IMR-90 (cell line): ENCODE data around the gene TRPC4. TPM values are rescaled to one million over a fixed set of nuclear protein-coding genes. Genes with fewer than 3 reads are reported as not detected.

Experiments used
- ATAC-seq: fragments of 200-7000 bp; cut with Tn5 transposase; 2 replicates; pipeline ENCODE4 v1.9.1; 2020; ENCODE audit warnings: low read depth, mild to moderate bottlenecking, moderate library complexity
- BruUV-seq: library from RNA; stranded (reverse); fragments of 400-500 nt; replicated peaks from 2 replicates; lab custom pipeline; 2021; lab: Mats Ljungman, UMichigan
- CTCF ChIA-PET: fragments of 300-600 bp; formaldehyde crosslinking; extraction: SDS; loops from one replicate; lab custom pipeline; 2021; ENCODE audit warnings: antibody characterized with exemption; lab: Yijun Ruan, JAX
- POLR2A ChIA-PET: fragments of 300-600 bp; sonication (Branson Sonifier 250); formaldehyde crosslinking; loops from one replicate; lab custom pipeline; 2022; ENCODE audit warnings: antibody characterized with exemption; ENCODE audit not compliant: unreplicated experiment; lab: Charles Lee
- DNase-seq: peaks from one replicate; pipeline ENCODE4 v3.0.0; 2013
- H2AFZ ChIP-seq: replicated peaks from 2 replicates; pipeline ENCODE3; 2013; ENCODE audit warnings: low read length, mild to moderate bottlenecking; ENCODE audit not compliant: poor library complexity
- H2AK5ac ChIP-seq: 2 replicates; pipeline ENCODE4 v1.6.1; 2013; ENCODE audit warnings: low read depth, low read length, inconsistent platforms
- H2AK9ac ChIP-seq: replicated peaks from 2 replicates; pipeline ENCODE3; 2013; ENCODE audit warnings: mild to moderate bottlenecking, low read depth, low read length, moderate library complexity; ENCODE audit not compliant: poor library complexity
- H2BK120ac ChIP-seq: 2 replicates; pipeline ENCODE4 v1.6.1; 2013; ENCODE audit warnings: low read depth, low read length, inconsistent platforms
- H2BK15ac ChIP-seq: 3 replicates; pipeline ENCODE4 v1.6.1; 2013; ENCODE audit warnings: low read depth, low read length, inconsistent platforms
- H2BK20ac ChIP-seq: 2 replicates; pipeline ENCODE4 v1.6.1; 2013; ENCODE audit warnings: low read depth, mild to moderate bottlenecking, inconsistent platforms, low read length, moderate library complexity
- H2BK5ac ChIP-seq: 2 replicates; pipeline ENCODE4 v1.6.1; 2013; ENCODE audit warnings: mild to moderate bottlenecking, low read depth, low read length, inconsistent platforms; ENCODE audit not compliant: poor library complexity, severe bottlenecking
- H3K14ac ChIP-seq: replicated peaks from 2 replicates; pipeline ENCODE4 v1.6.1; 2013; ENCODE audit warnings: low read depth, low read length, inconsistent platforms
- H3K18ac ChIP-seq: 2 replicates; pipeline ENCODE4 v1.6.1; 2013; ENCODE audit warnings: low read depth, low read length, control low read depth
- H3K23ac ChIP-seq: 2 replicates; pipeline ENCODE4 v1.6.1; 2013; ENCODE audit warnings: low read depth, low read length, inconsistent platforms
- H3K27ac ChIP-seq: 2 replicates; pipeline ENCODE4 v1.5.1; 2013; ENCODE audit warnings: mild to moderate bottlenecking, control low read depth, low read length; ENCODE audit not compliant: insufficient read depth
- H3K27me3 ChIP-seq: 2 replicates; pipeline ENCODE4 v1.6.1; 2013; ENCODE audit warnings: low read length; ENCODE audit not compliant: control insufficient read depth, insufficient read depth
- H3K36me3 ChIP-seq: 2 replicates; pipeline ENCODE4 v1.6.1; 2013; ENCODE audit warnings: low read length, mixed read lengths; ENCODE audit not compliant: control insufficient read depth, insufficient read depth
- H3K4ac ChIP-seq: 2 replicates; pipeline ENCODE4 v1.6.1; 2013; ENCODE audit warnings: low read depth, low read length, inconsistent platforms
- H3K4me1 ChIP-seq: 2 replicates; pipeline ENCODE4 v1.6.1; 2013; ENCODE audit warnings: low read length, mixed read lengths; ENCODE audit not compliant: control insufficient read depth, insufficient read depth
- H3K4me2 ChIP-seq: 2 replicates; pipeline ENCODE4 v1.6.1; 2013; ENCODE audit warnings: low read depth, mild to moderate bottlenecking, control low read depth, low read length, moderate library complexity
- H3K4me3 ChIP-seq: 2 replicates; pipeline ENCODE4 v1.5.1; 2013; ENCODE audit warnings: low read depth, mild to moderate bottlenecking, control low read depth, low read length, moderate library complexity; ENCODE audit not compliant: insufficient read depth
- H3K56ac ChIP-seq: 2 replicates; pipeline ENCODE4 v1.6.1; 2013; ENCODE audit warnings: low read length, inconsistent platforms; ENCODE audit not compliant: insufficient read depth; ENCODE audit errors: extremely low read depth
- H3K79me1 ChIP-seq, 2 experiments: 2 replicates each; pipeline ENCODE4 v1.6.1; 2013; ENCODE audit warnings: low read length in 2 of 2, inconsistent platforms in 1 of 2, low read depth in 1 of 2
- H3K9ac ChIP-seq: 2 replicates; pipeline ENCODE4 v1.6.1; 2013; ENCODE audit warnings: low read depth, low read length, control low read depth
- H3K9me1 ChIP-seq: 2 replicates; pipeline ENCODE4 v1.6.1; 2013; ENCODE audit warnings: low read length, inconsistent platforms; ENCODE audit not compliant: insufficient read depth
- H3K9me3 ChIP-seq: 2 replicates; pipeline ENCODE4 v1.6.1; 2013; ENCODE audit warnings: low read length; ENCODE audit not compliant: control insufficient read depth, insufficient read depth
- H4K20me1 ChIP-seq: 2 replicates; pipeline ENCODE4 v1.6.1; 2013; ENCODE audit warnings: low read length, inconsistent platforms; ENCODE audit not compliant: insufficient read depth
- H4K5ac ChIP-seq: 2 replicates; pipeline ENCODE4 v1.6.1; 2013; ENCODE audit warnings: mild to moderate bottlenecking, low read depth, low read length, control low read depth
- H4K8ac ChIP-seq, 2 experiments: 2 replicates each; pipeline ENCODE4 v1.6.1; 2013; ENCODE audit warnings: low read depth in 2 of 2, low read length in 2 of 2, control low read depth in 1 of 2, inconsistent platforms in 1 of 2
- H4K91ac ChIP-seq: 2 replicates; pipeline ENCODE4 v1.6.1; 2013; ENCODE audit warnings: low read depth, low read length, inconsistent platforms; ENCODE audit not compliant: insufficient read depth
- CEBPB ChIP-seq: IDR thresholded peaks from 2 replicates; pipeline ENCODE4 v1.6.1; 2012; ENCODE audit warnings: low read depth, low read length, improper control_type of control experiment
- NFE2L2 ChIP-seq: fragments of 150-350 bp; IDR thresholded peaks from 2 replicates; pipeline ENCODE4 v1.6.1; 2016; ENCODE audit warnings: low read depth, mild to moderate bottlenecking, low read length
- POLR2A ChIP-seq: IDR thresholded peaks from 2 replicates; pipeline ENCODE4 v1.6.1; 2012; ENCODE audit warnings: mild to moderate bottlenecking, low read depth, low read length
- RAD21 ChIP-seq: IDR thresholded peaks from 2 replicates; pipeline ENCODE4 v1.6.1; 2012; ENCODE audit warnings: low read length, improper control_type of control experiment
- RFX5 ChIP-seq: IDR thresholded peaks from 2 replicates; pipeline ENCODE4 v1.8.0; 2012; ENCODE audit warnings: low read depth, mild to moderate bottlenecking, low read length, moderate library complexity
- SMC3 ChIP-seq: fragments of 150-350 bp; IDR thresholded peaks from 2 replicates; pipeline ENCODE4 v1.6.1; 2016; ENCODE audit warnings: low read depth, mild to moderate bottlenecking, antibody characterized with exemption, low read length, moderate library complexity
- WGBS, 2 experiments: methylation state at CpG; one replicate each; pipeline versions ENCODE4 v1.1.5 to v1.1.7; 2013; ENCODE audit warnings: missing lambda C conversion rate in 2 of 2; ENCODE audit not compliant: insufficient read length in 1 of 2; ENCODE audit errors: extremely low coverage in 2 of 2; 5-methylcytosine and 5-hydroxymethylcytosine counted together
- dilution Hi-C: fragments of 300-500 bp; cut with HindIII; formaldehyde crosslinking; loops from one replicate; pipeline ENCODE4 v1.14.3; 2018; ENCODE audit warnings: low sequenced_read_pairs; ENCODE audit not compliant: unreplicated experiment
- in situ Hi-C: fragments of 300-500 bp; cut with MboI; formaldehyde crosslinking; loops from 3 replicates; pipeline ENCODE4 v1.14.3; 2019; ENCODE audit warnings: low sequenced_read_pairs, inconsistent platforms, mixed read lengths
- intact Hi-C: fragments of 100-400 bp; cut with micrococcal nuclease; formaldehyde crosslinking; loops from 2 replicates; pipeline ENCODE4 v1.10.0; 2022
- polyA plus RNA-seq, 3 experiments: library from polyadenylated mRNA; depleted of rRNA; stranded (reverse); fragments of >200 nt; gene quantifications; 2 replicates each; pipeline ENCODE4 v1.2.3, GENCODE V29; 2012; ENCODE audit warnings: low replicate concordance in 1 of 3
- total RNA-seq: library from RNA; depleted of rRNA; stranded (reverse); fragments of >200 nt; gene quantifications from 2 replicates; pipeline ENCODE4 v1.2.3, GENCODE V29; 2012
- TF ChIP-seq, protein P1 (sequence below): conservative IDR thresholded peaks from 2 replicates; pipeline ENCODE4 v1.5.1; 2012; ENCODE audit warnings: mild to moderate bottlenecking, low read depth, low read length, improper control_type of control experiment

Gene TRPC4
- total and polyA plus RNA-seq, 2 of the 4 experiments (the other 2 are of a cell fraction) = 1.9 to 5.2 TPM

DNA sequence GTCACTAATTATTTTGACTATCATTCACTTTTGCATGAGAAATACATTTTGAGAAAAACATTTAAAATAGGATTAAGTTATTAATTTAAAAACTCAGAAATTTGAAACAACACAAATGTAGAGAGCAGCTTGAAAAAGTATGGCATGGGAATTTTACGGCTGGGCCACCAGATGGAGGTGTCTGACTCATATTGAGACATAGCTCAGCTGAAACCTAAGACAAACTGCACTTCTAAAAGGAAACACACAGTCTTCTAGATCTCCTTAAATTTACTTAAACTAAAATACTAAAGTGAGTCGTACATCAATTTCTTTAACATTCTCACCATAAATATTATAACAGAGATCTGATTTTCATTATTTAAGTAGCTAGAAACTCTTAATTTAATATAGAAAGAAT lies 229.1 kb downstream of the TRPC4 start:
- TF ChIP-seq NFE2L2 = no peak
- TF ChIP-seq, protein P1, sequence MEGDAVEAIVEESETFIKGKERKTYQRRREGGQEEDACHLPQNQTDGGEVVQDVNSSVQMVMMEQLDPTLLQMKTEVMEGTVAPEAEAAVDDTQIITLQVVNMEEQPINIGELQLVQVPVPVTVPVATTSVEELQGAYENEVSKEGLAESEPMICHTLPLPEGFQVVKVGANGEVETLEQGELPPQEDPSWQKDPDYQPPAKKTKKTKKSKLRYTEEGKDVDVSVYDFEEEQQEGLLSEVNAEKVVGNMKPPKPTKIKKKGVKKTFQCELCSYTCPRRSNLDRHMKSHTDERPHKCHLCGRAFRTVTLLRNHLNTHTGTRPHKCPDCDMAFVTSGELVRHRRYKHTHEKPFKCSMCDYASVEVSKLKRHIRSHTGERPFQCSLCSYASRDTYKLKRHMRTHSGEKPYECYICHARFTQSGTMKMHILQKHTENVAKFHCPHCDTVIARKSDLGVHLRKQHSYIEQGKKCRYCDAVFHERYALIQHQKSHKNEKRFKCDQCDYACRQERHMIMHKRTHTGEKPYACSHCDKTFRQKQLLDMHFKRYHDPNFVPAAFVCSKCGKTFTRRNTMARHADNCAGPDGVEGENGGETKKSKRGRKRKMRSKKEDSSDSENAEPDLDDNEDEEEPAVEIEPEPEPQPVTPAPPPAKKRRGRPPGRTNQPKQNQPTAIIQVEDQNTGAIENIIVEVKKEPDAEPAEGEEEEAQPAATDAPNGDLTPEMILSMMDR = peak; percentile 87
- TF ChIP-seq CEBPB = 0 out of 2 replicates have a peak, but pooled peaks have one; percentile 4
- TF ChIP-seq SMC3 = peak; percentile 96
- peak; percentile 94 for TF ChIP-seq RAD21
- 0 out of 2 replicates have a peak, but pooled peaks have one; percentile 38 for TF ChIP-seq POLR2A
- no peak for TF ChIP-seq RFX5
- Histone ChIP-seq H3K23ac (no peak overlapping the region), H3K9me1 (no peaks in the 10 kb centered on the region), H4K8ac (no peak overlapping the region; a peak in 1 of 4 replicates), H3K36me3 (no peaks in the 10 kb centered on the region; the same call in 1 of the 2 replicates), H2BK15ac (no peak overlapping the region), H3K79me1 (no peaks in the 10 kb centered on the region), H2BK20ac (no peak overlapping the region), H2AFZ (no peak overlapping the region), H4K5ac (no peak overlapping the region), H3K14ac (no peak overlapping the region), H3K27me3 (no peaks in the 10 kb centered on the region), H2BK5ac (no peak overlapping the region), H3K9me3 (no peaks in the 10 kb centered on the region), H4K91ac (no peak overlapping the region), H3K56ac (no peak overlapping the region), H4K20me1 (no peaks in the 10 kb centered on the region), H2AK5ac (no peak overlapping the region), H2BK120ac (no peak overlapping the region), H3K18ac (no peak overlapping the region), H3K4ac (no peak overlapping the region), H2AK9ac (no peak overlapping the region), H3K9ac (no peak overlapping the region), H3K4me3 (no peak overlapping the region), H3K27ac (no peak overlapping the region), H3K4me1 (peaks cover 4% of the 10 kb centered on the region), H3K4me2 (no peak overlapping the region)
- BruUV-seq = no TSS peak
- intact Hi-C loops = loop anchor here (1.0 to 10.0 kb wide), 9 partner anchors 118 to 1274 kb away; partner anchors contain the start of gene UFM1
- ATAC-seq (peak; percentile 91), DNase-seq (peak; percentile 86)
- no CpG with 5 or more reads among the region's 2 CpGs for WGBS, 2 experiments
- ChIA-PET CTCF (interaction anchor here (0.7 to 2.2 kb wide), 7 partner anchors 17 to 709 kb away, joined by 3 to 6 read pairs (median 3); partner anchors contain the start of gene UFM1), POLR2A (no interaction called here)
- dilution Hi-C loops = no loop called here
- in situ Hi-C loops = loop anchor here (10.0 to 25.0 kb wide), 5 partner anchors 224 to 1122 kb away; partner anchors contain the start of gene TRPC4
